ENCODE results near the gene ARHGAP42.

DNA sequence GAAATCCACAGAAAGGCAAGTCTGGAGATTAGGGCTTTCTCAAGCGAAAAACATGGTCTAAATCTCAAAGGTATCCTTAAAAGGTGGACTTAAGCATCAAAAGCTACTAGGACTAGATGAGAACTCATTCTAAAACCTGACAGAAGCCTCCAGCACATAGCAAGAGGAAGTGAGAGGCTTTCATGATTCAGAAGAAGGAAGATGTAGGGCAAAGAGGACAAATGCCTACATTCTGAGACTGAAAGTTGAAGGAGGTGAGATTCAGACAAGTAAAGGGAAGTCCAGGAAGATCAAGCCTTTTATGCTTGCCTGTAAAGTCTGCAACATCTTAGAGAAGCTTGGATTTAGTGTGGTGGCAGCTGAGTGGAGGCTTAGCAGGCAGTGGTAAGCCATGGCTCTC is 343.6 kb downstream of the ARHGAP42 start:
- TF ChIP-seq CTCF (IDR thresholded peaks at IDR 0.05; ENCODE audit: insufficient read depth, low read length, poor library complexity, severe bottlenecking) (no peak), EZH2phosphoT487 (conservative IDR thresholded peaks at IDR 0.05; ENCODE audit: low read length) (no peak)

All from SU-DHL-6 (cell line).